ENCODE data around the gene CCK.

GRCh38 chr3:42256135-42256819, 9.7 kb downstream of the CCK start:
- TF ChIP-seq, protein P1, sequence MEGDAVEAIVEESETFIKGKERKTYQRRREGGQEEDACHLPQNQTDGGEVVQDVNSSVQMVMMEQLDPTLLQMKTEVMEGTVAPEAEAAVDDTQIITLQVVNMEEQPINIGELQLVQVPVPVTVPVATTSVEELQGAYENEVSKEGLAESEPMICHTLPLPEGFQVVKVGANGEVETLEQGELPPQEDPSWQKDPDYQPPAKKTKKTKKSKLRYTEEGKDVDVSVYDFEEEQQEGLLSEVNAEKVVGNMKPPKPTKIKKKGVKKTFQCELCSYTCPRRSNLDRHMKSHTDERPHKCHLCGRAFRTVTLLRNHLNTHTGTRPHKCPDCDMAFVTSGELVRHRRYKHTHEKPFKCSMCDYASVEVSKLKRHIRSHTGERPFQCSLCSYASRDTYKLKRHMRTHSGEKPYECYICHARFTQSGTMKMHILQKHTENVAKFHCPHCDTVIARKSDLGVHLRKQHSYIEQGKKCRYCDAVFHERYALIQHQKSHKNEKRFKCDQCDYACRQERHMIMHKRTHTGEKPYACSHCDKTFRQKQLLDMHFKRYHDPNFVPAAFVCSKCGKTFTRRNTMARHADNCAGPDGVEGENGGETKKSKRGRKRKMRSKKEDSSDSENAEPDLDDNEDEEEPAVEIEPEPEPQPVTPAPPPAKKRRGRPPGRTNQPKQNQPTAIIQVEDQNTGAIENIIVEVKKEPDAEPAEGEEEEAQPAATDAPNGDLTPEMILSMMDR (optimal IDR thresholded peaks at IDR 0.05 in 1 of 3, IDR thresholded peaks at IDR 0.05 in 1 of 3, conservative IDR thresholded peaks at IDR 0.05 in 1 of 3; ENCODE audit: extremely low read depth in 1 of 3, insufficient read depth in 2 of 3, low read length in 3 of 3) = no peak
- TF ChIP-seq EZH2 (IDR thresholded peaks at IDR 0.05; ENCODE audit: low read length) = no peak
